Mononuclear cell (primary cell): Measurements from ENCODE around the gene PGLYRP2. TPM values are rescaled to one million over a fixed set of nuclear protein-coding genes. Genes with fewer than 3 reads are reported as not detected.

Experiments
- H3K27me3 ChIP-seq: 2 replicates; pipeline ENCODE4 v1.6.0; 2011; ENCODE audit warnings: low read length, control low read depth; ENCODE audit not compliant: insufficient read depth
- H3K4me1 ChIP-seq: 2 replicates; pipeline ENCODE4 v1.5.1; 2011; ENCODE audit warnings: mild to moderate bottlenecking, low read length, control low read depth; ENCODE audit not compliant: insufficient read depth
- H3K4me3 ChIP-seq: 2 replicates; pipeline ENCODE4 v1.5.1; 2011; ENCODE audit warnings: mild to moderate bottlenecking, low read length, moderate library complexity
- H3K9me3 ChIP-seq: 2 replicates; pipeline ENCODE4 v1.5.1; 2011; ENCODE audit warnings: low read depth, mild to moderate bottlenecking, control low read depth, low read length
- total RNA-seq: library from RNA; depleted of rRNA; stranded (reverse); fragments of >200 nt; gene quantifications from one replicate; pipeline ENCODE4 v1.2.3, GENCODE V29; 2012

The PGLYRP2 gene
- total RNA-seq, 1 donor: not detected

GRCh38 chr19:15429825-15430467 lies 49.4 kb downstream of the PGLYRP2 start:
- no peak overlapping the region for H3K4me3 ChIP-seq
- H3K9me3 ChIP-seq: no peaks in the 10 kb centered on the region
- H3K4me1 ChIP-seq: peaks cover 28% of the 10 kb centered on the region
- no peaks in the 10 kb centered on the region for H3K27me3 ChIP-seq

- no peaks in the 10 kb centered on the region for H3K27me3 ChIP-seq
- no peak overlapping the region for H3K4me3 ChIP-seq
- peaks cover 28% of the 10 kb centered on the region for H3K4me1 ChIP-seq
- H3K9me3 ChIP-seq: no peaks in the 10 kb centered on the region
Measured at GRCh38 chr19:15428956-15429824, 50.1 kb downstream of the PGLYRP2 start.

GRCh38 chr19:15427991-15428471 lies 51.3 kb downstream of the PGLYRP2 start:
- H3K27me3 ChIP-seq: no peaks in the 10 kb centered on the region
- H3K4me1 ChIP-seq: peaks cover 23% of the 10 kb centered on the region
- no peaks in the 10 kb centered on the region for H3K9me3 ChIP-seq
- H3K4me3 ChIP-seq: no peak overlapping the region

- Histone ChIP-seq H3K9me3 (no peaks in the 10 kb centered on the region), H3K27me3 (no peaks in the 10 kb centered on the region), H3K4me3 (no peak overlapping the region), H3K4me1 (peaks cover 23% of the 10 kb centered on the region)
Measured at GRCh38 chr19:15427350-15427700, 52.0 kb downstream of the PGLYRP2 start.

- Histone ChIP-seq H3K27me3 (no peaks in the 10 kb centered on the region), H3K4me1 (peaks cover 20% of the 10 kb centered on the region), H3K9me3 (no peaks in the 10 kb centered on the region), H3K4me3 (no peak overlapping the region)
Measured at GRCh38 chr19:15426485-15427349, 52.6 kb downstream of the PGLYRP2 start.

GRCh38 chr19:15425321-15425950 lies 53.9 kb downstream of the PGLYRP2 start:
- Histone ChIP-seq H3K27me3 (no peaks in the 10 kb centered on the region), H3K4me1 (peaks cover 7% of the 10 kb centered on the region), H3K9me3 (no peaks in the 10 kb centered on the region), H3K4me3 (no peak overlapping the region)

GRCh38 chr19:15424692-15425272 lies 54.5 kb downstream of the PGLYRP2 start:
- Histone ChIP-seq H3K27me3 (no peaks in the 10 kb centered on the region), H3K4me3 (no peak overlapping the region), H3K4me1 (peaks cover under 1% of the 10 kb centered on the region), H3K9me3 (no peaks in the 10 kb centered on the region)

- Histone ChIP-seq H3K4me1 (peaks cover 6% of the 10 kb centered on the region), H3K4me3 (no peak overlapping the region), H3K9me3 (no peaks in the 10 kb centered on the region)
Measured at GRCh38 chr19:15424121-15424520, 55.2 kb downstream of the PGLYRP2 start.

GRCh38 chr19:15423130-15423529 lies 56.2 kb downstream of the PGLYRP2 start:
- no peaks in the 10 kb centered on the region for H3K9me3 ChIP-seq
- H3K27me3 ChIP-seq: no peaks in the 10 kb centered on the region
- H3K4me1 ChIP-seq: peaks cover 7% of the 10 kb centered on the region
- H3K4me3 ChIP-seq: no peak overlapping the region

More at GRCh38 chr19:15424121-15424520, 55.2 kb downstream of the PGLYRP2 start:
- no peaks in the 10 kb centered on the region for H3K27me3 ChIP-seq

- Histone ChIP-seq H3K9me3 (no peaks in the 10 kb centered on the region), H3K4me3 (no peak overlapping the region), H3K27me3 (no peaks in the 10 kb centered on the region), H3K4me1 (peaks cover 14% of the 10 kb centered on the region)
Measured at GRCh38 chr19:15422296-15423075, 56.8 kb downstream of the PGLYRP2 start.

GRCh38 chr19:15421721-15422260 lies 57.5 kb downstream of the PGLYRP2 start:
- no peaks in the 10 kb centered on the region for H3K9me3 ChIP-seq
- H3K4me3 ChIP-seq: no peak overlapping the region
- peaks cover 21% of the 10 kb centered on the region for H3K4me1 ChIP-seq
- no peaks in the 10 kb centered on the region for H3K27me3 ChIP-seq

GRCh38 chr19:15421136-15421695 lies 58.1 kb downstream of the PGLYRP2 start:
- peaks cover 25% of the 10 kb centered on the region for H3K4me1 ChIP-seq
- H3K27me3 ChIP-seq: no peaks in the 10 kb centered on the region
- H3K4me3 ChIP-seq: no peak overlapping the region
- H3K9me3 ChIP-seq: no peaks in the 10 kb centered on the region

- Histone ChIP-seq H3K9me3 (no peaks in the 10 kb centered on the region), H3K4me3 (no peak overlapping the region), H3K4me1 (peaks cover 32% of the 10 kb centered on the region), H3K27me3 (no peaks in the 10 kb centered on the region)
Measured at GRCh38 chr19:15419413-15420025, 59.8 kb downstream of the PGLYRP2 start.
